UCSD-AML1 (cell line): ENCODE data around the gene MPPED1.

Source experiments
- DNase-seq: peaks from one replicate; lab custom pipeline; 2025; ENCODE audit not compliant: unreplicated experiment; lab: John Stamatoyannopoulos, UW

Gene MPPED1

GRCh38 chr22:43446037-43446803 lies 34.4 kb downstream of the MPPED1 start:
- DNase-seq, result no peak

DNA sequence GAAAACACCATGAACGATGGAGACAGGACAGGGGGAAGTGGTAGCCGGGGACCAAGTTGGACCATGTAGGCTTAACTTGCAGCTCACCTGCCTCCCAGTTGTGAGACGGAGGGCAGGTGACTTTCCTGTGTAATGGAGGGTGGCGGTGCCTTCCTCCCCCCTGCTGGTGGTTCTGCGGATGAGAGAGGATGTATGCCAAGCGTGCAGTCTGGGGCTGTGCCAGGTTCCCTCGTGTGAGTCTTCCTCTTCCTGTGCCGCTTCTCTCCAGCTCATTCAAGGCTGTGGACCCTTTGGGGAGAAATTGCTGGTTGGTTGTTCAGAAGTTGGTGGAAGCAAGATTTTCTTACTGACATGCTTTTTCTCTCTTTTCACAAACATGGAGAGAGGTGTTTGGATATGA lies 35.1 kb downstream of the MPPED1 start:
- DNase-seq, result no peak

GRCh38 chr22:43447380-43447779 lies 35.6 kb downstream of the MPPED1 start:
- DNase-seq, result no peak

DNA sequence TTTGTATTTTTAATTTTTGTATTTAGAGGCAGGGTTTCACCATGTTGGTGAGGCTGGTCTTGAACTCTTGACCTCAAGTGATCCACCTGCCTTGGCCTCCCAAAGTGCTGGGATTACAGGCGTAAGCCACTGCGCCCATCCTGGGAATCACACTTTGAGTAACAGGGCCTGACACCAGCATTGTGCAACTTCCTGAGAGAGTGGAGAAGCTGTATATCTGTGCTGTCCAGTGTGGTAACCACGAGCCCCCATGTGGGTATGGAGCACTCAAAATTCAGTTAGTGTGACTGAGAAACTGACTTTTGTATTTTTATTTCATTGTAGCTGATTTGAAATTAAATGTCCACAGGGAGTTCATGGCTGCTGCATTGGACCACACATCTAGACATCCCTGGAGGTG lies 36.2 kb downstream of the MPPED1 start:
- DNase-seq, result no peak

DNA sequence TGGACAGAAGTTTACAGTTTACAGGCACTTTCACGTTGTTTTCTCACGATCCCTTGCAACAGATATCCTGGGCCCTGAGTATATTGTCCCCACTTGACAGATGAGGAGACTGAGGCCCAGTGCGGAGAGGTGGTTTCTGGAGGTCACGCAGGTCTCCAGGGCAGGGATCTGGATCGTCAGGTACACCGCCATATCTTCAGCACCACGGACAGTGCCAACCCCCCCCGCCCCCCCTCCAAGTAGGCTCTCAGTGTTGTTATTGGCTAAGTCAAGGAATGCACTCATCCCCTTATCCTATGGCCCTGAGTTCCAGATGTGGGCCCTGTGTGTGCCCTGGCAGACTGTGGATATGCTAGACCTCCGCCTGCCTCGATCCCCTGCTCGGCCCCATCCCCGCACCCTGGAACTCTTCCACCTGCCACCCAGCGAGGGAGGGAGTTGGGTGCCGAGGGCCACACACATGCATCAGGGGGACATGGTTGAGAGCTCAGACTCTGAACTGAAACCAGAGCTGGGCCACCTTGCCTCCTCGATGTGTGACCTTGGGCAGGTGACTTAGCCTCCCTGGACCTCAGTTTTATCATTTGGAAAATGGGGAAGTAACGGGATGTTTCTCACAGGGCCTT lies 37.5 kb downstream of the MPPED1 start:
- DNase-seq, result no peak

- no peak for DNase-seq
Measured at GRCh38 chr22:43449831-43450225, 38.0 kb downstream of the MPPED1 start.

DNA sequence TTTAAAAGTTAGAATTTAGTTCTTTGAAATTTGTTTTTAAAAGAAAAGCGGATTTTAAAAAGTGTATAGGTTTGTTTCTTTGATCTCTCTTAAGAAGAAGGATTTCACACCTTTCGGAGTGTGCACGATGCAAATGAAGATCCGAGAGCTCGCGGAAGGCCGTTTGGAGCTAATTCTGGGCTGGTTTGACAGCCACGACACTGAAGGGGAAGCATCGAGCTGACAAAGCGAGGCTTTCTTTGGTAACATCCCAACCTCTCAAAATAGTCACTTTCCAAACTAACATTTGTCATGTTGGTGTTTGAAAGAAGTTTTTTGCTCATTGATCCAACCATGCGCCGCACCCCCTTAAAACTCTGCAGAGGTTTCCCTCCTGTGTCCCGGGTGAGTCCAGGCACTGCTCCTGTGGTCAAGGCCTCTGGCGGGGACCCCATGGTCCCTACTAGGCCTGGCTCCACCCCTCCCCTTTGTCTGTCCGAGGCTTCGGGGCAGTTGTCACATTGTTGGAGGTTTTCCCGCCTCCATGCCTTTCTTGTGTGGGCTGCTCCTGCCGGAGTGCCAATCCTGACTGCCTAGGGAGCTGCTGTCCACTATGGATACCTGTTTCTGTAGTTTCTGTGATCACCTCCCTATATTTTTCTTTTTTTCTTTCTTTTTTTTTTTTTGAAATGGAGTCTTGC lies 39.7 kb downstream of the MPPED1 start:
- no peak for DNase-seq

DNA sequence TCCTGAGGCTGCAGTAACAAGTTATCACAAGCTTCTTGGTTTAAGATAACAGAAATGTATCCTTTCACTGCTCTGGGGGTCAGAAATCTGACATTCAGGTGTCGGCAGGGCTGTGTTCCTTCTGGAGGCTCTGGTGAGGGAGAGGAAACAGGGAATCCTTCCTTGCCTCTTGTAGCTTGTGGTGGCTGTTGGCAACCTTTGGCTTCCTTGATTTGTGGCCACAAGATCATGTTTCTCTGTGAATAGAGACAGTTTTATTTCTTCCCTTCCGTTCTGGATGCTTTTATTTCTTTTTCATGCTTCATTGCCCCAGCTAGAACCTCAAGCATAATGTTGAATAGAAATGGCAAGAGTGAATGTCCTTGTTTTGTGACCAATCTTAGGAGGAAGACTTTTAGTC lies 44.0 kb downstream of the MPPED1 start:
- DNase-seq, result no peak

DNA sequence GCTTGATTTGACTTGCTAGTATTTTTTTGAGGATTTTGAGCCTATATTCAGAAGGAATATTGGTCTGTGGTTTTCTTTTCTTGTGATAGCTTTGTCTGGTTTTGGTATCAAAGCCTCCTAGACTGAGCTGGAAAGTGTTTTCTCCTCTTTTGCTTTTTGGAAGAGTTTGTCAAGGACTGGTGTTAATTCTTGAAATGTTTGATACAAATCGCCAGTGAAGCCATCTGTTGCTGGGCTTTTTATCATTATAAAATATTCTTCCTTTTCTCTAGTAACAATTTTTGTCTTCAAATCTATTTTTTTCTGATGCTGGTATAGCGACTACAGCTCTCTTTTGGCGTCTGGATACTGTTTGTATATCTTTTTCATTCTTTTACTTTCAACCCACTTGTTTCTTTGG lies 45.2 kb downstream of the MPPED1 start:
- no peak for DNase-seq

DNA sequence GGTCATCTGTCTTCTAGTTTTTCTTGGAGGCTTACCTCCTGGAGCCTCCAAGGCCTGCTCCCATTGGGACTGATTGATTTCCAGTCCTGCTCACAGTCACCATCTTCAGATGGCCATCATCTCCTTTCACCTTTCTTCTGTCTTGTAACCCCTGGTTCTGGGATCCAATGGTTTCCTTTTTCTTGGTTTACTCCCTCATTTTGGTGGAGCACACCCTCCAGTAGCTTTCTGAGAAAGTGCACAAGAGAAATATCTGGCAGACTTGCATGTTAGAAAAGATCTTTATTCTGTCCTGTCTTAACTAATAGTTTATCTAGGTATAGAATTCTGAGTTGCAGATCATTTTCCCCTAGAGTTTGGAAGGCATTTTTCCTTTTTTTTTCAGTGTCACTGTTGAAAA lies 50.9 kb downstream of the MPPED1 start:
- no peak for DNase-seq

GRCh38 chr22:43464809-43465208 lies 53.0 kb downstream of the MPPED1 start:
- DNase-seq, result no peak

GRCh38 chr22:43465291-43466015 lies 53.6 kb downstream of the MPPED1 start:
- no peak for DNase-seq

GRCh38 chr22:43466710-43467109 lies 54.9 kb downstream of the MPPED1 start:
- DNase-seq, result no peak

GRCh38 chr22:43467216-43467940 lies 55.6 kb downstream of the MPPED1 start:
- no peak for DNase-seq

- DNase-seq, result no peak
Measured at GRCh38 chr22:43470253-43470652, 58.4 kb downstream of the MPPED1 start.

DNA sequence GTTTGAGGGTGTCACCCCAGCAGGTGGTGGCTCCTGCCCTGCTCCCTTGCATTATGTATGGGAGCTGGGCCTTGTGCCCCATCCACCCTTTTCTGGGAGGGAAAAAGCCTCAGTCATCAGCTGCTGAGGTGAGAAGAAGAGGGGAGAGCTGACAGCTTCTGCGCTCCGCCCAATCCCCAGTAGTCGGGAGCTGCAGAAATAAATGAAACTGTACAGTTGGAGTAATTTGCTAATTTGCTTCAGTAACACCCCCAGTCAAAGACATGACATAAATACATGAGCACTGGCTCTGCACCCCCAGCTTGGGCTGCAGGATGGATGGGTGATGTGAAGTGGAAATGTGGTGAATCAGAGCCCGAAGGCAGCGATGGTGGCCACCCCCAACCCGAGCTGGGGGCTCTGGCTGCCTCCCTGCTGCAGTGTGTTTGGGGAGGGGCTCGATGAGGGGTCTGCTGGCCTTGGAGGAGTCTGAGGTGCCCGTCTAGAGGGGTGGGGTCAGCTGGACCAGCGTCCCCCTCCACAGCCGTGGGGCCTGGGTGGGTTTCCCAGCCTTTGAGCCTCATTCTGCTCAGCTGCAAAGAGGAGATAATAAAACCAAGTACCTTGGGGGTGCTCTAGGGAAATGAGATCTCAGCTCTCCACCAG lies 59.2 kb downstream of the MPPED1 start:
- no peak for DNase-seq

- no peak for DNase-seq
Measured at GRCh38 chr22:43471606-43472135, 59.9 kb downstream of the MPPED1 start.

GRCh38 chr22:43473031-43473430 lies 61.2 kb downstream of the MPPED1 start:
- no peak for DNase-seq

- no peak for DNase-seq
Measured at GRCh38 chr22:43473441-43473840, 61.6 kb downstream of the MPPED1 start.
